ENCODE measurements around the gene TYW1B. TPM values are rescaled to one million over a fixed set of nuclear protein-coding genes. Genes with fewer than 3 reads are reported as not detected.

TYW1B gene
- polyA plus RNA-seq, 3 donors = 2.7 to 4.3 (median 3.1) TPM

Other genes starting within 250 kb of the TYW1B start
- 10 to 100 TPM; 33.7 to 35.7 (median 34.3) TPM for gene POM121, start 96.9 kb upstream of the TYW1B start, polyA plus RNA-seq (ENCODE audit: insufficient read length in 3 of 3)
- gene TRIM74, start 141.3 kb upstream of the TYW1B start, polyA plus RNA-seq (ENCODE audit: insufficient read length in 3 of 3) = 1 to 10 TPM in 1 of 3 donors, under 1 TPM in 2; 0.69 to 1.3 (median 0.78) TPM
- under 1 TPM; 0.16 to 0.33 (median 0.21) TPM for gene SPDYE8, start 201.6 kb upstream of the TYW1B start, polyA plus RNA-seq (ENCODE audit: insufficient read length in 3 of 3)
- under 1 TPM; 0.21 to 0.50 (median 0.25) TPM for gene SPDYE11, start 229.7 kb upstream of the TYW1B start, polyA plus RNA-seq (ENCODE audit: insufficient read length in 3 of 3)

All from right renal cortex interstitium (tissue), 3 donors.